Astrocyte (in vitro differentiated cells and primary cell): Measurements from ENCODE around the gene MAN1A1. TPM values are rescaled to one million over a fixed set of nuclear protein-coding genes. Genes with fewer than 3 reads are reported as not detected.

Source experiments
- DNase-seq: peaks from one replicate; pipeline ENCODE4 v3.0.0-alpha.2; 2010; ENCODE audit warnings: low read depth
- FAIRE-seq: peaks from 2 replicates; lab custom pipeline; 2011; peaks lifted over from hg19 to GRCh38; lab: Jason Lieb, UNC
- H2AFZ ChIP-seq: 2 replicates; pipeline ENCODE4 v1.6.0; 2012; ENCODE audit warnings: low read depth, low read length, inconsistent platforms
- H3K27ac ChIP-seq: 2 replicates; pipeline ENCODE4 v1.5.1; 2011; ENCODE audit warnings: low read depth, low read length, inconsistent platforms
- H3K27me3 ChIP-seq: 2 replicates; pipeline ENCODE4 v1.6.0; 2011; ENCODE audit warnings: low read length, inconsistent platforms; ENCODE audit not compliant: insufficient read depth
- H3K36me3 ChIP-seq: 2 replicates; pipeline ENCODE4 v1.5.1; 2011; ENCODE audit warnings: low read length, inconsistent platforms; ENCODE audit not compliant: insufficient read depth
- H3K4me1 ChIP-seq: 2 replicates; pipeline ENCODE4 v1.5.1; 2011; ENCODE audit warnings: low read length, inconsistent platforms; ENCODE audit not compliant: insufficient read depth
- H3K4me2 ChIP-seq: 2 replicates; pipeline ENCODE4 v1.6.0; 2012; ENCODE audit warnings: low read length, inconsistent platforms
- H3K4me3 ChIP-seq: 2 replicates; pipeline ENCODE4 v1.5.1; 2011; ENCODE audit warnings: low read depth, mild to moderate bottlenecking, low read length, inconsistent platforms; ENCODE audit not compliant: insufficient read depth
- H3K79me2 ChIP-seq: 2 replicates; pipeline ENCODE4 v1.6.0; 2012; ENCODE audit warnings: mild to moderate bottlenecking, low read length, inconsistent platforms; ENCODE audit not compliant: insufficient read depth
- H3K9ac ChIP-seq: 2 replicates; pipeline ENCODE4 v1.6.0; 2012; ENCODE audit warnings: mild to moderate bottlenecking, low read length, inconsistent platforms
- H3K9me3 ChIP-seq: 2 replicates; pipeline ENCODE4 v1.5.1; 2012; ENCODE audit warnings: low read depth, mild to moderate bottlenecking, low read length, inconsistent platforms; ENCODE audit not compliant: insufficient read depth
- H4K20me1 ChIP-seq: 2 replicates; pipeline ENCODE4 v1.6.0; 2012; ENCODE audit warnings: low read length, inconsistent platforms; ENCODE audit not compliant: insufficient read depth
- H3K27ac Mint-ChIP-seq: one replicate; pipeline ENCODE4 v1.8.0; 2021; ENCODE audit warnings: mild to moderate bottlenecking, mixed read lengths; ENCODE audit not compliant: unreplicated experiment
- H3K27me3 Mint-ChIP-seq: one replicate; pipeline ENCODE4 v1.8.0; 2021; ENCODE audit warnings: low read depth, mixed read lengths; ENCODE audit not compliant: unreplicated experiment
- H3K36me3 Mint-ChIP-seq: one replicate; pipeline ENCODE4 v1.8.0; 2021; ENCODE audit warnings: low read depth, mixed read lengths; ENCODE audit not compliant: unreplicated experiment
- H3K4me1 Mint-ChIP-seq: one replicate; pipeline ENCODE4 v1.8.0; 2021; ENCODE audit warnings: low read depth, mixed read lengths; ENCODE audit not compliant: unreplicated experiment
- H3K4me3 Mint-ChIP-seq: one replicate; pipeline ENCODE4 v1.8.0; 2021; ENCODE audit warnings: mild to moderate bottlenecking, moderate library complexity, mixed read lengths; ENCODE audit not compliant: unreplicated experiment
- H3K9me3 Mint-ChIP-seq: one replicate; pipeline ENCODE4 v1.8.0; 2021; ENCODE audit warnings: mild to moderate bottlenecking, mixed read lengths; ENCODE audit not compliant: unreplicated experiment
- CTCF ChIP-seq: IDR thresholded peaks from 2 replicates; pipeline ENCODE4 v1.5.1; 2011; ENCODE audit warnings: low read depth, mild to moderate bottlenecking, inconsistent platforms, low read length, moderate library complexity; ENCODE audit not compliant: insufficient read depth
- EZH2 ChIP-seq: IDR thresholded peaks from 2 replicates; pipeline ENCODE4 v1.6.1; 2012; ENCODE audit warnings: mild to moderate bottlenecking, low read length, inconsistent platforms; ENCODE audit not compliant: insufficient read depth
- total RNA-seq: library from RNA; stranded (reverse); gene quantifications from 2 replicates; pipeline ENCODE4 v1.2.1, GENCODE V29; 2021

Gene MAN1A1
- total RNA-seq, 1 donor from 2014 or later: 11.7 TPM

GRCh38 chr6:119224095-119224701 lies 125.4 kb downstream of the MAN1A1 start:
- no peaks in the 10 kb centered on the region for H3K9me3 Mint-ChIP-seq
- Histone ChIP-seq H3K36me3 (no peaks in the 10 kb centered on the region), H2AFZ (no peak overlapping the region), H3K79me2 (no peaks in the 10 kb centered on the region), H3K4me3 (no peak overlapping the region), H3K27me3 (no peaks in the 10 kb centered on the region), H3K4me2 (no peak overlapping the region), H3K9ac (no peak overlapping the region), H3K27ac (no peak overlapping the region), H3K9me3 (no peaks in the 10 kb centered on the region), H4K20me1 (no peaks in the 10 kb centered on the region), H3K4me1 (no peaks in the 10 kb centered on the region)
- no peak overlapping the region for H3K27ac Mint-ChIP-seq
- TF ChIP-seq CTCF (no peak), EZH2 (no peak)
- FAIRE-seq (no peak), DNase-seq (no peak)
- H3K4me1 Mint-ChIP-seq: no peaks in the 10 kb centered on the region
- no peaks in the 10 kb centered on the region for H3K36me3 Mint-ChIP-seq
- no peaks in the 10 kb centered on the region for H3K27me3 Mint-ChIP-seq
- no peak overlapping the region for H3K4me3 Mint-ChIP-seq

GRCh38 chr6:119220452-119220851 lies 129.1 kb downstream of the MAN1A1 start:
- Histone ChIP-seq H3K9ac (no peak overlapping the region), H3K79me2 (no peaks in the 10 kb centered on the region), H3K4me3 (no peak overlapping the region), H2AFZ (no peak overlapping the region), H3K27ac (no peak overlapping the region), H3K4me1 (no peaks in the 10 kb centered on the region), H3K36me3 (no peaks in the 10 kb centered on the region), H3K9me3 (no peaks in the 10 kb centered on the region), H4K20me1 (no peaks in the 10 kb centered on the region), H3K4me2 (no peak overlapping the region), H3K27me3 (no peaks in the 10 kb centered on the region)
- no peak overlapping the region for H3K27ac Mint-ChIP-seq
- no peaks in the 10 kb centered on the region for H3K36me3 Mint-ChIP-seq
- no peaks in the 10 kb centered on the region for H3K27me3 Mint-ChIP-seq
- FAIRE-seq: no peak
- no peak for DNase-seq
- no peak for TF ChIP-seq EZH2
- no peak for TF ChIP-seq CTCF
- no peak overlapping the region for H3K4me3 Mint-ChIP-seq
- H3K4me1 Mint-ChIP-seq: peaks cover 2% of the 10 kb centered on the region
- H3K9me3 Mint-ChIP-seq: no peaks in the 10 kb centered on the region

- H3K27ac ChIP-seq: no peak overlapping the region
- no peaks in the 10 kb centered on the region for H3K4me1 ChIP-seq
- DNase-seq (no peak), FAIRE-seq (no peak)
- peaks cover 2% of the 10 kb centered on the region for H3K4me1 Mint-ChIP-seq
- H3K4me3 ChIP-seq: no peak overlapping the region
- H3K4me3 Mint-ChIP-seq: no peak overlapping the region
- H3K9me3 Mint-ChIP-seq: no peaks in the 10 kb centered on the region
- no peaks in the 10 kb centered on the region for H3K27me3 Mint-ChIP-seq
- no peak for TF ChIP-seq CTCF
- TF ChIP-seq EZH2: no peak
- no peak overlapping the region for H3K9ac ChIP-seq
- H2AFZ ChIP-seq: no peak overlapping the region
- no peak overlapping the region for H3K27ac Mint-ChIP-seq
- no peaks in the 10 kb centered on the region for H3K36me3 Mint-ChIP-seq
- H3K9me3 ChIP-seq: no peaks in the 10 kb centered on the region
- H4K20me1 ChIP-seq: no peaks in the 10 kb centered on the region
- no peaks in the 10 kb centered on the region for H3K36me3 ChIP-seq
- no peak overlapping the region for H3K4me2 ChIP-seq
- no peaks in the 10 kb centered on the region for H3K79me2 ChIP-seq
- H3K27me3 ChIP-seq: no peaks in the 10 kb centered on the region
Measured at GRCh38 chr6:119218548-119218947, 131.0 kb downstream of the MAN1A1 start.
